AG04449 (cell line): ENCODE measurements around the gene SHISA4.

Source experiments
- CTCF ChIA-PET: fragments of 350-600 bp; formaldehyde crosslinking; extraction: SDS; loops from one replicate; lab custom pipeline; 2021; ENCODE audit warnings: antibody characterized with exemption; lab: Yijun Ruan, JAX
- POLR2A ChIA-PET: fragments of 400-600, 350-600 bp; formaldehyde crosslinking; extraction: SDS; loops from one replicate; lab custom pipeline; 2020; ENCODE audit warnings: antibody characterized with exemption, inconsistent platforms; lab: Yijun Ruan, JAX
- DNase-seq: peaks from one replicate; pipeline ENCODE4 v3.0.0-alpha.2; 2010; ENCODE audit warnings: low read depth, low spot score
- H3K4me3 ChIP-seq: 2 replicates; pipeline ENCODE4 v1.5.1; 2011; ENCODE audit warnings: low read depth, mild to moderate bottlenecking, control low read depth, low read length
- TF ChIP-seq, protein P1 (sequence below): IDR thresholded peaks from one replicate; pipeline ENCODE4 v1.5.1; 2011; ENCODE audit warnings: mild to moderate bottlenecking, moderate library complexity, low read length, control low read depth, inconsistent platforms; ENCODE audit not compliant: insufficient read depth; ENCODE audit errors: missing control alignments

SHISA4 gene

GRCh38 chr1:201911826-201912571 is 23.3 kb downstream of the SHISA4 start:
- TF ChIP-seq, protein P1, sequence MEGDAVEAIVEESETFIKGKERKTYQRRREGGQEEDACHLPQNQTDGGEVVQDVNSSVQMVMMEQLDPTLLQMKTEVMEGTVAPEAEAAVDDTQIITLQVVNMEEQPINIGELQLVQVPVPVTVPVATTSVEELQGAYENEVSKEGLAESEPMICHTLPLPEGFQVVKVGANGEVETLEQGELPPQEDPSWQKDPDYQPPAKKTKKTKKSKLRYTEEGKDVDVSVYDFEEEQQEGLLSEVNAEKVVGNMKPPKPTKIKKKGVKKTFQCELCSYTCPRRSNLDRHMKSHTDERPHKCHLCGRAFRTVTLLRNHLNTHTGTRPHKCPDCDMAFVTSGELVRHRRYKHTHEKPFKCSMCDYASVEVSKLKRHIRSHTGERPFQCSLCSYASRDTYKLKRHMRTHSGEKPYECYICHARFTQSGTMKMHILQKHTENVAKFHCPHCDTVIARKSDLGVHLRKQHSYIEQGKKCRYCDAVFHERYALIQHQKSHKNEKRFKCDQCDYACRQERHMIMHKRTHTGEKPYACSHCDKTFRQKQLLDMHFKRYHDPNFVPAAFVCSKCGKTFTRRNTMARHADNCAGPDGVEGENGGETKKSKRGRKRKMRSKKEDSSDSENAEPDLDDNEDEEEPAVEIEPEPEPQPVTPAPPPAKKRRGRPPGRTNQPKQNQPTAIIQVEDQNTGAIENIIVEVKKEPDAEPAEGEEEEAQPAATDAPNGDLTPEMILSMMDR: no peak
- CTCF ChIA-PET: interaction anchor here (1.3 to 1.9 kb wide), 2 partner anchors 16 to 98 kb away, joined by 3 to 9 read pairs; partner anchors contain the start of gene ELF3
- no peak overlapping the region for H3K4me3 ChIP-seq
- POLR2A ChIA-PET: interaction anchor here (1.5 kb wide), 1 partner anchor 7 kb away, joined by 5 read pairs; no protein-coding TSS in a partner anchor
- no peak for DNase-seq

DNA sequence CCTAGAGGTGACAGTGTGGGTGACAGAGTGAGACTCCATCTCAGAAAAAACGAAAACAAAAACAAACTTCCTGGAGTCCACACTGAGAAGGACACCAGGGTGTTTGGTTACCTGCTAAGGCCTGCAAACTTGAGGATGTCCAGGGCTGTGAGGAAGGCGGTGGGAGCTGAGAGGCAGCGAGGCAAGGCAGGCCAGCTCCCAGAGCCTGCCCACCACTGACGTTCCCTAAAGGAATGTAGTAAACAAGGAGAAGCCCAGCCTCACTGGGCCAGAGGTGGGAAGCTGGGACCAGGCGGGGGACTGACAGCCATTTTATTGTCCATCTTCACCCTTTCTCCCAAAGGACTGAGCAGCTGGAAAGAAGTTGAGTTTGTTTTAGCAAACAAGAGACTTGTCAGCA is 24.1 kb downstream of the SHISA4 start:
- ChIA-PET POLR2A (interaction anchor here (1.1 to 1.5 kb wide), 3 partner anchors 8 to 59 kb away, joined by 3 to 5 read pairs (median 5); partner anchors contain the start of gene LMOD1), CTCF (interaction anchor here (1.3 to 2.4 kb wide), 2 partner anchors 17 to 97 kb away, joined by 3 to 14 read pairs; partner anchors contain the start of gene ELF3)
- DNase-seq: no peak
- H3K4me3 ChIP-seq: no peak overlapping the region
- TF ChIP-seq, protein P1: no peak

GRCh38 chr1:201914456-201915235 is 25.9 kb downstream of the SHISA4 start:
- H3K4me3 ChIP-seq: no peak overlapping the region
- ChIA-PET CTCF (interaction anchor here (1.1 to 2.4 kb wide), 4 partner anchors 19 to 39 kb away, joined by 3 to 14 read pairs (median 6); partner anchors contain the start of gene LMOD1), POLR2A (interaction anchor here (1.4 kb wide), 1 partner anchor 10 kb away, joined by 6 read pairs; no protein-coding TSS in a partner anchor)
- TF ChIP-seq, protein P1: no peak
- DNase-seq: no peak

GRCh38 chr1:201916649-201917249 is 28.1 kb downstream of the SHISA4 start:
- POLR2A ChIA-PET: interaction anchor here (1.1 to 2.2 kb wide), 2 partner anchors 12 to 30 kb away, joined by 4 to 10 read pairs; partner anchors contain the start of gene LMOD1
- TF ChIP-seq, protein P1: no peak
- no peak for DNase-seq
- H3K4me3 ChIP-seq: peak overlapping the region; percentile 3; the same call in 1 of the 2 replicates
- CTCF ChIA-PET: interaction anchor here (0.7 to 3.1 kb wide), 4 partner anchors 9 to 29 kb away, joined by 3 to 19 read pairs (median 8); partner anchors contain the start of gene LMOD1

- ChIA-PET CTCF (interaction anchor here (1.5 to 3.1 kb wide), 3 partner anchors 10 to 28 kb away, joined by 3 to 19 read pairs (median 13); partner anchors contain the start of gene LMOD1), POLR2A (interaction anchor here (0.9 to 2.2 kb wide), 2 partner anchors 27 to 29 kb away, joined by 5 to 10 read pairs; partner anchors contain the start of gene LMOD1)
- H3K4me3 ChIP-seq: no peak overlapping the region
- DNase-seq: peak; percentile 74
- TF ChIP-seq, protein P1: no peak
These were observed 28.8 kb downstream of the SHISA4 start for GRCh38 chr1:201917362-201918033.
